GM12878 (cell line): ENCODE results near the gene ACYP1. TPM values are rescaled to one million over a fixed set of nuclear protein-coding genes. Genes with fewer than 3 reads are reported as not detected.

Experiments used
- ATAC-seq: fragments of 200-7000 bp; cut with Tn5 transposase; 3 replicates; pipeline ENCODE4 v1.9.1; 2020; ENCODE audit warnings: mild to moderate bottlenecking, moderate library complexity
- BruUV-seq: library from RNA; stranded (reverse); fragments of 400-500 nt; replicated peaks from 2 replicates; lab custom pipeline; 2021; lab: Mats Ljungman, UMichigan
- CTCF ChIA-PET: fragments of 300-600 bp; sonication (Branson Sonifier 250); formaldehyde crosslinking; extraction: SDS; loops from one replicate; lab custom pipeline; 2021; ENCODE audit warnings: inconsistent platforms; lab: Yijun Ruan, JAX
- POLR2A ChIA-PET: fragments of 350-600 bp; formaldehyde crosslinking; extraction: SDS; loops from one replicate; lab custom pipeline; 2021; ENCODE audit warnings: inconsistent platforms; lab: Charles Lee
- RAD21 ChIA-PET: fragments of 300-600 bp; sonication (Branson Sonifier 250); formaldehyde crosslinking; loops from one replicate; lab custom pipeline; 2023; ENCODE audit warnings: antibody characterized with exemption; ENCODE audit not compliant: unreplicated experiment; lab: Charles Lee
- SMC1A ChIA-PET: fragments of 300-600 bp; sonication (Branson Sonifier 250); formaldehyde crosslinking; loops from one replicate; lab custom pipeline; 2023; ENCODE audit not compliant: unreplicated experiment, uncharacterized antibody; lab: Charles Lee
- DNase-seq: peaks from one replicate; pipeline ENCODE4 v3.0.0-alpha.2; 2011; ENCODE audit warnings: low read depth, low spot score
- FAIRE-seq: peaks from 3 replicates; lab custom pipeline; 2011; peaks lifted over from hg19 to GRCh38; lab: Jason Lieb, UNC
- H2AFZ ChIP-seq: 2 replicates; pipeline ENCODE4 v1.6.0; 2011; ENCODE audit warnings: low read depth, low read length, control low read depth; ENCODE audit not compliant: control insufficient read depth
- H3K27ac ChIP-seq: 2 replicates; pipeline ENCODE4 v1.5.1; 2011; ENCODE audit warnings: control low read depth; ENCODE audit not compliant: control insufficient read depth, insufficient read depth
- H3K27me3 ChIP-seq, 2 experiments: replicated peaks in 1 of 2; 2 replicates each; pipeline versions ENCODE4 v1.6.0 to v1.6.1; 2011; ENCODE audit warnings: low read length in 1 of 2; ENCODE audit not compliant: control insufficient read depth in 2 of 2, insufficient read depth in 2 of 2
- H3K36me3 ChIP-seq, 2 experiments: 2 replicates each; pipeline ENCODE4 v1.5.1; 2011; ENCODE audit warnings: low read length in 1 of 2; ENCODE audit not compliant: control insufficient read depth in 2 of 2, insufficient read depth in 2 of 2
- H3K4me1 ChIP-seq: 2 replicates; pipeline ENCODE4 v1.6.1; 2011; ENCODE audit warnings: mild to moderate bottlenecking, low read length, moderate library complexity, mixed read lengths; ENCODE audit not compliant: control insufficient read depth, insufficient read depth
- H3K4me2 ChIP-seq: 2 replicates; pipeline ENCODE4 v1.6.0; 2011; ENCODE audit warnings: control low read depth; ENCODE audit not compliant: control insufficient read depth, insufficient read depth
- H3K4me3 ChIP-seq: fragments of 200-600 bp; sonication (generic); 2 replicates; pipeline ENCODE4 v1.5.1; 2016
- H3K79me2 ChIP-seq: 2 replicates; pipeline ENCODE4 v1.6.0; 2011; ENCODE audit warnings: low read length; ENCODE audit not compliant: control insufficient read depth, insufficient read depth
- H3K9ac ChIP-seq: 2 replicates; pipeline ENCODE4 v1.8.0; 2011; ENCODE audit warnings: low read length, control low read depth, mixed read lengths; ENCODE audit not compliant: control insufficient read depth, insufficient read depth
- H3K9me3 ChIP-seq: replicated peaks from 3 replicates; pipeline ENCODE4 v1.5.1; 2011; ENCODE audit warnings: mild to moderate bottlenecking, low read length; ENCODE audit not compliant: control insufficient read depth, insufficient read depth
- H4K20me1 ChIP-seq: 2 replicates; pipeline ENCODE4 v1.6.0; 2011; ENCODE audit not compliant: control insufficient read depth, insufficient read depth
- ATF2 ChIP-seq: IDR thresholded peaks from 2 replicates; pipeline ENCODE4 v1.6.1; 2012; ENCODE audit warnings: low read length, inconsistent platforms
- BHLHE40 ChIP-seq, 2 experiments: fragments of 450-650 bp in 1 of 2; IDR thresholded peaks; 2 replicates each; pipeline ENCODE4 v1.6.1; 2011 to 2017; ENCODE audit warnings: low read depth in 2 of 2, borderline replicate concordance in 1 of 2, improper control_type of control experiment in 1 of 2, low read length in 1 of 2, mild to moderate bottlenecking in 1 of 2
- FOXM1 ChIP-seq: IDR thresholded peaks from 2 replicates; pipeline ENCODE4 v1.6.1; 2012; ENCODE audit warnings: low read depth, mild to moderate bottlenecking, inconsistent platforms, low read length, moderate library complexity
- KLF5 ChIP-seq: fragments of 450-650 bp; IDR thresholded peaks from 2 replicates; pipeline ENCODE4 v1.6.1; 2014; ENCODE audit warnings: mild to moderate bottlenecking; ENCODE audit not compliant: partially characterized antibody
- MEF2B ChIP-seq: fragments of 450-650 bp; IDR thresholded peaks from 2 replicates; pipeline ENCODE4 v1.6.1; 2018; ENCODE audit warnings: mild to moderate bottlenecking, moderate library complexity; ENCODE audit not compliant: partially characterized antibody, poor library complexity, severe bottlenecking
- MTA2 ChIP-seq: fragments of 450-650 bp; IDR thresholded peaks from 2 replicates; pipeline ENCODE4 v1.6.1; 2016; ENCODE audit warnings: low read depth, mild to moderate bottlenecking, moderate library complexity
- NRF1 ChIP-seq: conservative IDR thresholded peaks from 2 replicates; pipeline ENCODE4 v1.6.1; 2011; ENCODE audit warnings: mild to moderate bottlenecking, low read depth, low read length, improper control_type of control experiment
- PKNOX1 ChIP-seq: fragments of 450-650 bp; IDR thresholded peaks from 2 replicates; pipeline ENCODE4 v1.6.1; 2016; ENCODE audit warnings: mild to moderate bottlenecking
- PML ChIP-seq: IDR thresholded peaks from 2 replicates; pipeline ENCODE4 v1.6.1; 2012; ENCODE audit warnings: low read length, inconsistent platforms
- POLR2AphosphoS2 ChIP-seq: IDR thresholded peaks from 2 replicates; pipeline ENCODE4 v1.6.1; 2011; ENCODE audit warnings: low read depth, mild to moderate bottlenecking, low read length, improper control_type of control experiment, moderate library complexity
- SRF ChIP-seq, 2 experiments: IDR thresholded peaks; 2 replicates each; pipeline ENCODE4 v1.6.1; 2011; ENCODE audit warnings: low read depth in 2 of 2, low read length in 2 of 2, mild to moderate bottlenecking in 1 of 2, moderate library complexity in 1 of 2
- STAT1 ChIP-seq: fragments of 450-650 bp; conservative IDR thresholded peaks from 2 replicates; pipeline ENCODE4 v1.6.1; 2014; ENCODE audit warnings: antibody characterized with exemption, mild to moderate bottlenecking
- SUPT20H ChIP-seq: IDR thresholded peaks from 2 replicates; pipeline ENCODE4 v1.6.1; 2011; ENCODE audit warnings: low read depth, mild to moderate bottlenecking, low read length, moderate library complexity, borderline replicate concordance; ENCODE audit not compliant: control insufficient read depth
- ZNF24 ChIP-seq: fragments of 450-650 bp; IDR thresholded peaks from 2 replicates; pipeline ENCODE4 v1.6.1; 2017; ENCODE audit warnings: antibody characterized with exemption, mild to moderate bottlenecking
- WGBS: methylation state at CpG from one replicate; pipeline ENCODE4 v1.1.6; 2016; ENCODE audit warnings: low lambda C conversion rate; ENCODE audit not compliant: insufficient replicate concordance, insufficient coverage; ENCODE audit errors: missing lambda C conversion rate; 5-methylcytosine and 5-hydroxymethylcytosine counted together
- in situ Hi-C: fragments of 300-500 bp; cut with MboI; formaldehyde crosslinking; loops from 9 replicates; pipeline ENCODE4 v1.14.3; 2018; ENCODE audit warnings: mixed read lengths
- intact Hi-C: fragments of 100-400 bp; cut with micrococcal nuclease; formaldehyde crosslinking; loops from one replicate; pipeline ENCODE4 v1.14.2; 2022; ENCODE audit not compliant: unreplicated experiment
- polyA plus RNA-seq, 11 experiments: library from polyadenylated mRNA; depleted of rRNA in 4 of 11; unstranded in 6 of 11; stranded (reverse) in 5 of 11; fragments of >200 nt; fragmentation: Nextera tagmentation in 4 of 11; fragmentation: Illumina TruSeq in 1 of 11; extraction: Ambion mirVana in 4 of 11; extraction: Trizol in 1 of 11; gene quantifications; 1 replicate in 1 of 11; 2 replicates in 10 of 11; pipeline versions ENCODE4 v1.2.1 to v1.2.3, GENCODE V29; 2011 to 2016; ENCODE audit warnings: inconsistent platforms in 2 of 11, missing spikeins in 2 of 11, low read depth in 1 of 11
- total RNA-seq, 4 experiments: library from RNA; depleted of rRNA in 3 of 4; stranded (reverse); fragments of >200 nt in 3 of 4; fragmentation: Illumina TruSeq in 1 of 4; extraction: Trizol in 1 of 4; gene quantifications; 2 replicates each; pipeline versions ENCODE4 v1.2.1 to v1.2.3, GENCODE V29; 2013 to 2021
- TF ChIP-seq, protein P1 (sequence below), 3 experiments: IDR thresholded peaks in 2 of 3; conservative IDR thresholded peaks in 1 of 3; 2 replicates each; pipeline ENCODE4 v1.5.1; 2011; ENCODE audit warnings: low read depth in 3 of 3, low read length in 3 of 3, mild to moderate bottlenecking in 3 of 3, control low read depth in 2 of 3, moderate library complexity in 2 of 3, inconsistent platforms in 1 of 3, mixed read lengths in 1 of 3; ENCODE audit not compliant: control insufficient read depth in 2 of 3, insufficient read depth in 1 of 3; ENCODE audit errors: extremely low read depth in 1 of 3
- TF ChIP-seq, protein P2 (sequence below): IDR thresholded peaks from 2 replicates; pipeline ENCODE4 v1.6.1; 2011; ENCODE audit warnings: low read depth, low read length, improper control_type of control experiment, borderline replicate concordance
- TF ChIP-seq, protein P3 (sequence below): fragments of 450-650 bp; IDR thresholded peaks from 2 replicates; pipeline ENCODE4 v1.6.1; 2017; ENCODE audit warnings: borderline replicate concordance

ACYP1 gene
- total and polyA plus RNA-seq, 10 of the 15 experiments (the other 5 are each of a cell fraction or from before 2014, with no cell fraction given), result 18.2 to 52.6 (median 43.5) TPM

DNA sequence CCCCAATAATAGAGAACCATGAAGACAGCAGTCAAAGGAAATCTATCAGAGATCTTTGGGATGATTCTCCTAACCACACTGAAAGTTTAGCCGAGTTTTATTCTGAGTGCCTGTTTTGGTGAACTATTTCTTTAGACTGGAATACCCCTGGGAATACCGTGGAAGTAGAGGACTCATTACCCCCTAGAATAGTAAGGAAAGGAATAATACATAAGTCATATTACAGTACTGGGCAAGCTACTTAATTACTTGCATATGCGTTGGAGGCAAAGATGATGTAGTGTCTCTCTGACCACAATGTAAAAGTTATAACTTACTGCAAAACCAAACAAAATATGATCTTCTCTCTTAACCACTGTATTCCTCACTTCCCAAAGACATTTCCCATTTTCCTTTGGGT is 31.1 kb upstream of the ACYP1 start:
- WGBS, result 90% methylated on average over 3 of the region's 3 CpGs
- no peaks in the 10 kb centered on the region for H3K4me1 ChIP-seq
- no peak for ATAC-seq
- no peak for DNase-seq
- no peaks in the 10 kb centered on the region for H3K79me2 ChIP-seq
- no peak overlapping the region for H2AFZ ChIP-seq
- H3K36me3 ChIP-seq, result peaks cover 0 to 8% of the 10 kb centered on the region in 2 experiments; a peak in 3 of 4 replicates
- in situ Hi-C loops (loop anchor here (5.0 kb wide), 1 partner anchor 243 kb away; no protein-coding TSS in a partner anchor), intact Hi-C loops (no loop called here)
- no TSS peak for BruUV-seq
- no peak overlapping the region for H3K4me2 ChIP-seq
- no peak overlapping the region for H3K9ac ChIP-seq
- POLR2A ChIA-PET, result no interaction called here
- CTCF ChIA-PET, result interaction anchor here (1.0 kb wide), 1 partner anchor 203 kb away, joined by 3 read pairs; no protein-coding TSS in a partner anchor
- no peak overlapping the region for H3K4me3 ChIP-seq
- H3K27ac ChIP-seq, result no peak overlapping the region
- FAIRE-seq, result no peak
- RAD21 ChIA-PET, result interaction anchor here (2.1 kb wide), 1 partner anchor 234 kb away, joined by 5 read pairs; no protein-coding TSS in a partner anchor
- no peaks in the 10 kb centered on the region for H3K9me3 ChIP-seq
- SMC1A ChIA-PET, result interaction anchor here (1.0 kb wide), 1 partner anchor 149 kb away, joined by 3 read pairs; no protein-coding TSS in a partner anchor
- no peaks in the 10 kb centered on the region; the same call in 1 of the 2 replicates for H4K20me1 ChIP-seq
- no peaks in the 10 kb centered on the region for H3K27me3 ChIP-seq
- no peak for TF ChIP-seq PML
- no peak for TF ChIP-seq STAT1
- no peak for TF ChIP-seq PKNOX1
- TF ChIP-seq, protein P1, sequence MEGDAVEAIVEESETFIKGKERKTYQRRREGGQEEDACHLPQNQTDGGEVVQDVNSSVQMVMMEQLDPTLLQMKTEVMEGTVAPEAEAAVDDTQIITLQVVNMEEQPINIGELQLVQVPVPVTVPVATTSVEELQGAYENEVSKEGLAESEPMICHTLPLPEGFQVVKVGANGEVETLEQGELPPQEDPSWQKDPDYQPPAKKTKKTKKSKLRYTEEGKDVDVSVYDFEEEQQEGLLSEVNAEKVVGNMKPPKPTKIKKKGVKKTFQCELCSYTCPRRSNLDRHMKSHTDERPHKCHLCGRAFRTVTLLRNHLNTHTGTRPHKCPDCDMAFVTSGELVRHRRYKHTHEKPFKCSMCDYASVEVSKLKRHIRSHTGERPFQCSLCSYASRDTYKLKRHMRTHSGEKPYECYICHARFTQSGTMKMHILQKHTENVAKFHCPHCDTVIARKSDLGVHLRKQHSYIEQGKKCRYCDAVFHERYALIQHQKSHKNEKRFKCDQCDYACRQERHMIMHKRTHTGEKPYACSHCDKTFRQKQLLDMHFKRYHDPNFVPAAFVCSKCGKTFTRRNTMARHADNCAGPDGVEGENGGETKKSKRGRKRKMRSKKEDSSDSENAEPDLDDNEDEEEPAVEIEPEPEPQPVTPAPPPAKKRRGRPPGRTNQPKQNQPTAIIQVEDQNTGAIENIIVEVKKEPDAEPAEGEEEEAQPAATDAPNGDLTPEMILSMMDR (IDR thresholded peaks at IDR 0.05 in 2 of 3, conservative IDR thresholded peaks at IDR 0.05 in 1 of 3; ENCODE audit: control insufficient read depth in 2 of 3, extremely low read depth in 1 of 3, insufficient read depth in 1 of 3, low read depth in 3 of 3, low read length in 3 of 3), result no peak
- no peak for TF ChIP-seq ATF2
- TF ChIP-seq, protein P2, sequence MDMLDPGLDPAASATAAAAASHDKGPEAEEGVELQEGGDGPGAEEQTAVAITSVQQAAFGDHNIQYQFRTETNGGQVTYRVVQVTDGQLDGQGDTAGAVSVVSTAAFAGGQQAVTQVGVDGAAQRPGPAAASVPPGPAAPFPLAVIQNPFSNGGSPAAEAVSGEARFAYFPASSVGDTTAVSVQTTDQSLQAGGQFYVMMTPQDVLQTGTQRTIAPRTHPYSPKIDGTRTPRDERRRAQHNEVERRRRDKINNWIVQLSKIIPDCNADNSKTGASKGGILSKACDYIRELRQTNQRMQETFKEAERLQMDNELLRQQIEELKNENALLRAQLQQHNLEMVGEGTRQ, result no peak
- TF ChIP-seq MTA2, result no peak
- no peak for TF ChIP-seq POLR2AphosphoS2
- TF ChIP-seq FOXM1, result no peak
- no peak for TF ChIP-seq SRF (IDR thresholded peaks at IDR 0.05; ENCODE audit: low read depth in 2 of 2, low read length in 2 of 2)
- TF ChIP-seq BHLHE40 (IDR thresholded peaks at IDR 0.05; ENCODE audit: borderline replicate concordance in 1 of 2, low read depth in 2 of 2, low read length in 1 of 2), result no peak
- TF ChIP-seq, protein P3, sequence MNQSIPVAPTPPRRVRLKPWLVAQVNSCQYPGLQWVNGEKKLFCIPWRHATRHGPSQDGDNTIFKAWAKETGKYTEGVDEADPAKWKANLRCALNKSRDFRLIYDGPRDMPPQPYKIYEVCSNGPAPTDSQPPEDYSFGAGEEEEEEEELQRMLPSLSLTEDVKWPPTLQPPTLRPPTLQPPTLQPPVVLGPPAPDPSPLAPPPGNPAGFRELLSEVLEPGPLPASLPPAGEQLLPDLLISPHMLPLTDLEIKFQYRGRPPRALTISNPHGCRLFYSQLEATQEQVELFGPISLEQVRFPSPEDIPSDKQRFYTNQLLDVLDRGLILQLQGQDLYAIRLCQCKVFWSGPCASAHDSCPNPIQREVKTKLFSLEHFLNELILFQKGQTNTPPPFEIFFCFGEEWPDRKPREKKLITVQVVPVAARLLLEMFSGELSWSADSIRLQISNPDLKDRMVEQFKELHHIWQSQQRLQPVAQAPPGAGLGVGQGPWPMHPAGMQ, result no peak
- no peak for TF ChIP-seq KLF5
- TF ChIP-seq SUPT20H, result no peak
- no peak for TF ChIP-seq MEF2B
- no peak for TF ChIP-seq NRF1
- TF ChIP-seq ZNF24, result no peak
